Measurements from ENCODE around the gene CTDSPL. TPM values are rescaled to one million over a fixed set of nuclear protein-coding genes. Genes with fewer than 3 reads are reported as not detected.

Gene CTDSPL
- total and polyA plus RNA-seq, 2 of the 13 experiments (the other 11 are each of a cell fraction or from before 2014, with no cell fraction given) = 26.1 to 142 TPM

- TF ChIP-seq PAXIP1 (CRISPR knock-in tag; conservative IDR thresholded peaks at IDR 0.05) (no peak), ZNF335 (CRISPR knock-in tag; IDR thresholded peaks at IDR 0.05) (no peak), POLR2AphosphoS5 (IDR thresholded peaks at IDR 0.05; ENCODE audit: low read depth, low read length) (no peak), ZNF547 (CRISPR knock-in tag; IDR thresholded peaks at IDR 0.05) (no peak)
Observed at GRCh38 chr3:37940242-37940908, 78.7 kb downstream of the CTDSPL start (continued).

- ChIA-PET POLR2A (no interaction called here), CTCF (ENCODE audit: low intra/inter-chr PET ratio, low total read pairs) (no interaction called here)
- in situ Hi-C loops (cut with HindIII; ENCODE audit: extremely low pct_ligation_motif_present, low pct_unique_long_range_greater_than_20kb) = no loop called here
- no peaks in the 10 kb centered on the region for H3K9me3 ChIP-seq (ENCODE audit: low read length)
- no peak for DNase-seq (ENCODE audit: low spot score)
- H3K9ac ChIP-seq (ENCODE audit: insufficient read depth, low read depth, low read length) = no peak overlapping the region
- BruUV-seq (replicated peaks) = no TSS peak
- no peak for ATAC-seq
- no peaks in the 10 kb centered on the region for H4K20me1 ChIP-seq (ENCODE audit: insufficient read depth, low read length)
- peaks cover 71% of the 10 kb centered on the region for H3K79me2 ChIP-seq (ENCODE audit: insufficient read depth, low read length)
- H3K36me3 ChIP-seq (replicated peaks in 1 of 2; ENCODE audit: control insufficient read depth in 1 of 2, insufficient read depth in 2 of 2, low read length in 2 of 2) = peaks cover 12 to 14% of the 10 kb centered on the region in 2 experiments; a peak in 4 of 5 replicates
- no peak overlapping the region for H3K4me3 ChIP-seq (replicated peaks in 1 of 3; ENCODE audit: insufficient read depth in 1 of 3, low read depth in 2 of 3, low read length in 3 of 3)
- H3K4me2 ChIP-seq (ENCODE audit: low read depth, low read length) = no peak overlapping the region
- no peak for FAIRE-seq
- 98% methylated on average over 12 of the region's 12 CpGs for WGBS (ENCODE audit: low lambda C conversion rate)
- H3K4me1 ChIP-seq (ENCODE audit: insufficient read depth, low read length) = peaks cover 85% of the 10 kb centered on the region
- no peak overlapping the region for H3K27ac ChIP-seq (ENCODE audit: extremely low read length, insufficient read depth, low read length)
- intact Hi-C loops (cut with micrococcal nuclease; ENCODE audit: unreplicated experiment) = no loop called here
- H3K27me3 ChIP-seq (ENCODE audit: control insufficient read depth in 1 of 2, insufficient read depth in 2 of 2, low read length in 2 of 2) = no peaks in the 10 kb centered on the region
- H2AFZ ChIP-seq (ENCODE audit: low read length) = no peak overlapping the region
- TF ChIP-seq DPF2 (CRISPR knock-in tag; IDR thresholded peaks at IDR 0.05; ENCODE audit: borderline replicate concordance, low read depth) = no peak
- TF ChIP-seq ZNF446 (CRISPR knock-in tag; IDR thresholded peaks at IDR 0.05) = no peak
- TF ChIP-seq ZNF232 (CRISPR knock-in tag; IDR thresholded peaks at IDR 0.05; ENCODE audit: borderline replicate concordance) = no peak
- TF ChIP-seq ZNF333 (CRISPR knock-in tag; IDR thresholded peaks at IDR 0.05; ENCODE audit: borderline replicate concordance) = no peak
- no peak for TF ChIP-seq EEA1 (CRISPR knock-in tag; IDR thresholded peaks at IDR 0.05; ENCODE audit: borderline replicate concordance)
- no peak for TF ChIP-seq KAT8 (CRISPR knock-in tag; IDR thresholded peaks at IDR 0.05)
- no peak for TF ChIP-seq ZBTB4 (CRISPR knock-in tag; IDR thresholded peaks at IDR 0.05; ENCODE audit: borderline replicate concordance)
- no peak for TF ChIP-seq PHB2 (IDR thresholded peaks at IDR 0.05; ENCODE audit: partially characterized antibody)
- TF ChIP-seq CHD4 (IDR thresholded peaks at IDR 0.05; ENCODE audit: borderline replicate concordance, low read length) = no peak
- TF ChIP-seq HMG20B (CRISPR knock-in tag; conservative IDR thresholded peaks at IDR 0.05) = no peak
- TF ChIP-seq DNMT3B (CRISPR knock-in tag; conservative IDR thresholded peaks at IDR 0.05) = no peak
- no peak for TF ChIP-seq KAT7 (CRISPR knock-in tag; IDR thresholded peaks at IDR 0.05; ENCODE audit: borderline replicate concordance)
Observed at GRCh38 chr3:37941608-37942508, 80.2 kb downstream of the CTDSPL start.

Data from HepG2 (cell line).